ENCODE measurements around the gene ANKS6.

ANKS6 gene

GRCh38 chr9:98793031-98793430 lies 3.3 kb downstream of the ANKS6 start:
- no peak overlapping the region for H3K4me3 ChIP-seq (ENCODE audit: low read depth, low read length)
- no peak for TF ChIP-seq CTCF (IDR thresholded peaks at IDR 0.05; ENCODE audit: low read depth, low read length)

GRCh38 chr9:98791608-98792490 lies 4.5 kb downstream of the ANKS6 start:
- no peak for TF ChIP-seq CTCF (IDR thresholded peaks at IDR 0.05; ENCODE audit: low read depth, low read length)
- no peak overlapping the region for H3K4me3 ChIP-seq (ENCODE audit: low read depth, low read length)

DNA sequence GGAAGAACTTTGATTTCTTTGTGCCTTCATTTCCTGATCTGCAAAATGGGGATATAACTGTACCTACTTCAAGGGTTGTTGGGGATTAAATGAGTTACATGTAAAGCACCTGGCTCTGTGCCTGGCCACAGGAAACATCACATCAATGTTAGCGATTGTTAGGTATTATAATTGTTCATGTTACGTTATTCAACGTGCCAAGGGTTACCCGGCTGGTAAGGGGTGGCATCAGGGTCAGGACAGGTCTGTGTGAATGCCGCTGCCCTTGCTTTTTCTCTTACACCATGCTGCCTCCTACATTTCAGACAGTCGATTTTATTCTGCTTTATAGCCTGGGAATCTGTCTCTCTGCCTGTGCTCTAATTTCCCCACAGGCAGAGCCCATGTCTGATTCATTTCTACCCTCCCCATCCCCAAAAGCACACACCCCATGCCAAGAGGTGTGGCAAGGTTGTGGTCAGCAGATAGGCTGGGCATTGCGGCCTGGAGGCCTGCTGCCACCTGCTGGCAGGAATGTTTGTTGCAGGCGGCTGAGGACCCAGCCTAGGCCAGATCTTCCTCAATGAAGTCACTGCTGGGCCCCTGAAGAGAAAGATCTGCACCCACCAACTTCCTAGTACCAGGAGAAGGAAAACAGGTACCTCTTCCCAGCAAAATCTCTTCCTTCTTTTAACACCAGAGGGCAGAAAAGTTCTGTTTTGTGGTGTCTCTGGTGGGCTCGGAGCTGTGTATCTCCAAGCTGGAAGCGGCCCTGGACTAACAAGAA lies 5.3 kb downstream of the ANKS6 start:
- no peak overlapping the region for H3K4me3 ChIP-seq (ENCODE audit: low read depth, low read length)
- peak; percentile 84 for TF ChIP-seq CTCF (IDR thresholded peaks at IDR 0.05; ENCODE audit: low read depth, low read length)

GRCh38 chr9:98790134-98790841 lies 6.1 kb downstream of the ANKS6 start:
- TF ChIP-seq CTCF (IDR thresholded peaks at IDR 0.05; ENCODE audit: low read depth, low read length), result no peak
- H3K4me3 ChIP-seq (ENCODE audit: low read depth, low read length), result no peak overlapping the region

DNA sequence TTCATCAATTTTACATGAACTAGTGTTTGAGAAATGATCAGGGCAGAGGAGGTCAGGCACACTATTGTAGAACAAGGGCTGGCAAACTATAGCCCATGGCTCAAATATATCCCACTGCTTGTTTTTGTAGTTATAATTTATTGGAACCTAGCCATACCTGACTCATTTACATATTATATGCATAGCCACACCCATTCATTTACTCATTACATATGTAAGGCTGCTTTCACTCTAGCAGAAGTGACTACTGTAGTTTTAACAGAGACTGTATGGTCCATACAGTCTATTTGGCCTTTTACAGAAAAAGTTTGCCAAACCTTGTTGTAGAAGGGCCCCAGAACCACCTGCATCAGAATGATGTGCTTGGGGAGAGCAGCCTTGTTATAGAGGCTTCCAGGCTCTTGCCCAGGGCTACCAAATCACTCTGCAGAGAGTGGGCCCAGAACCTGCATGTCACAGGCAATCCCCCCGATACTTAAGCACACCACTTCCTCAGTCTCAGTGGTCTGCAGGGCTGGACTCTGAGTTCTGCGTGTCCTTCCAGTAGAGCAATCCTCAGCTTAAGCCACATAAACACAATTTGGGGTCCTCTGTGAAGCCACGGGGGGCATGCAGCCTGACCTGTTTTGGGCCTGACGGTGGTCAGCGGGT lies 6.7 kb downstream of the ANKS6 start:
- no peak for TF ChIP-seq CTCF (IDR thresholded peaks at IDR 0.05; ENCODE audit: low read depth, low read length)
- no peak overlapping the region for H3K4me3 ChIP-seq (ENCODE audit: low read depth, low read length)

DNA sequence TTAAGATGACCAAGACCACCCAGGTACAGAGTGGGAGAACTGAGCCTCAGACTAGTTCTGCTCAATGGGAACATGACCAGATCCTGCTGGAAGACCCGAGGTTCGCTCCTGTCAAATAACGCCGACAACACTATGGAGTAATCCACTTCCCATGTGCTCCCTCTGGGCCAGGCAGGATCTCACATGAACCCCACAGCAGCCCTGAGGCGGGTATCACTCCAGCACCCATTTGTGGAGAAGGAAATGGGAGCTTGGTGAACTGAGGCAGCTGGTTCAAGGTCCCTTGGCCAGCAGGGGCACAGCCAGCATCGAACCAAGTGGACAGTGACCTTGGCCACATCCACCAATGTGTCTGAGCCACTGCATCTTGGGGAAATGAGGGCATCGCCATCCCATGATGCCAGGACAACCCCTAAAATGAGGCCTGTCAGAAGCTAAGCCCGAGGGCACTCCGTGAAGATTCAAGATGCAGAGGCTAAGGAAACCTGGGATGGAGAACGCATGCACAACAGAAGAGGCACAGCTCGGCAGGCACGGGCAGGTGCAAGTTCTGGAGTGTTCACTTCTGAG lies 8.5 kb downstream of the ANKS6 start:
- no peak overlapping the region for H3K4me3 ChIP-seq (ENCODE audit: low read depth, low read length)
- TF ChIP-seq CTCF (IDR thresholded peaks at IDR 0.05; ENCODE audit: low read depth, low read length), result no peak
